ENCODE results near the gene DDOST. TPM values are rescaled to one million over a fixed set of nuclear protein-coding genes. Genes with fewer than 3 reads are reported as not detected.

Gene DDOST
- polyA plus RNA-seq, 1 of the 3 experiments (the other 2 are of a cell fraction): 602 TPM

- no peak overlapping the region for H3K9ac ChIP-seq
- WGBS (ENCODE audit: low lambda C conversion rate): 95% methylated on average over 12 of the region's 13 CpGs
- H3K27me3 ChIP-seq (ENCODE audit: insufficient read depth): no peaks in the 10 kb centered on the region
- TF ChIP-seq RAD21 (IDR thresholded peaks at IDR 0.05; ENCODE audit: low read length): no peak
- TF ChIP-seq, protein P1, sequence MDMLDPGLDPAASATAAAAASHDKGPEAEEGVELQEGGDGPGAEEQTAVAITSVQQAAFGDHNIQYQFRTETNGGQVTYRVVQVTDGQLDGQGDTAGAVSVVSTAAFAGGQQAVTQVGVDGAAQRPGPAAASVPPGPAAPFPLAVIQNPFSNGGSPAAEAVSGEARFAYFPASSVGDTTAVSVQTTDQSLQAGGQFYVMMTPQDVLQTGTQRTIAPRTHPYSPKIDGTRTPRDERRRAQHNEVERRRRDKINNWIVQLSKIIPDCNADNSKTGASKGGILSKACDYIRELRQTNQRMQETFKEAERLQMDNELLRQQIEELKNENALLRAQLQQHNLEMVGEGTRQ (IDR thresholded peaks at IDR 0.05; ENCODE audit: borderline replicate concordance, low read depth, low read length): no peak
- no peak for TF ChIP-seq GATA2 (CRISPR knock-in tag; IDR thresholded peaks at IDR 0.05)
- no peak for DNase-seq
- H4K20me1 ChIP-seq (ENCODE audit: insufficient read depth): no peaks in the 10 kb centered on the region
- H2AFZ ChIP-seq (ENCODE audit: low read depth): no peak overlapping the region
- peaks cover 34 to 55% of the 10 kb centered on the region in 2 experiments for H3K36me3 ChIP-seq (replicated peaks in 1 of 2; ENCODE audit: control insufficient read depth in 1 of 2, insufficient read depth in 2 of 2, low read length in 1 of 2)
- H3K9me3 ChIP-seq: no peaks in the 10 kb centered on the region
- ChIA-PET CTCF (interaction anchor here (4.7 kb wide), 1 partner anchor 15 kb away, joined by 21 read pairs; the partner anchor contains the start of gene PINK1), POLR2A (interaction anchor here (0.6 kb wide), 1 partner anchor 141 kb away, joined by 3 read pairs; the partner anchor contains the start of gene MUL1)
- H3K27ac ChIP-seq (ENCODE audit: low read depth in 2 of 2, low read length in 1 of 2): no peak overlapping the region
- H3K4me2 ChIP-seq: no peak overlapping the region
- H3K4me1 ChIP-seq (ENCODE audit: control insufficient read depth in 1 of 2, insufficient read depth in 2 of 2, low read depth in 1 of 2, low read length in 1 of 2): no peaks in the 10 kb centered on the region
- no peak overlapping the region for H3K4me3 ChIP-seq (ENCODE audit: low read depth in 2 of 2, low read length in 1 of 2)
- H3K79me2 ChIP-seq (ENCODE audit: insufficient read depth): no peaks in the 10 kb centered on the region
- no peaks in the 10 kb centered on the region for H3K9me2 ChIP-seq
- H3F3A ChIP-seq (replicated peaks; ENCODE audit: insufficient read depth): peaks cover 8% of the 10 kb centered on the region
These were observed 12.7 kb downstream of the DDOST start for GRCh38 chr1:20648438-20648837.

DNA sequence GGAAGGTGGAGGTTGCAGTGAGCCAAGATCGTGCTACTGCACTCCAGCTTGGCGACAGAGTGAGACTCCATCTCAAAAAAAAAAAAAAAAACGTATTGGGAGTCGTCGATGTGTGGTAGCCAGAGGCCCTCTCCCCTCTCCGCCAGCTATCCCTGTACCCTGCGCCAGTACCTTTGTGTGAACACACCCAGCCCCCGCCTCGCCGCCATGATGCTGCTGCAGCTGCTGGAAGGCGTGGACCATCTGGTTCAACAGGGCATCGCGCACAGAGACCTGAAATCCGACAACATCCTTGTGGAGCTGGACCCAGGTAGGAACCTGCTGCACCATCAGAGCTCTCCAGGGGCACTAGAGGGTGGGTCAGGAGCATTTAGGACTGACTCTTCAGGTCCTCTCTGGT is 15.8 kb downstream of the DDOST start:
- Histone ChIP-seq H3K4me1 (ENCODE audit: control insufficient read depth in 1 of 2, insufficient read depth in 2 of 2, low read depth in 1 of 2, low read length in 1 of 2) (no peaks in the 10 kb centered on the region), H3K27me3 (ENCODE audit: insufficient read depth) (no peaks in the 10 kb centered on the region), H3K79me2 (ENCODE audit: insufficient read depth) (no peaks in the 10 kb centered on the region), H3K9me3 (no peaks in the 10 kb centered on the region), H3K4me3 (ENCODE audit: low read depth in 2 of 2, low read length in 1 of 2) (no peak overlapping the region), H2AFZ (ENCODE audit: low read depth) (no peak overlapping the region), H3F3A (replicated peaks; ENCODE audit: insufficient read depth) (no peaks in the 10 kb centered on the region), H3K9ac (no peak overlapping the region), H3K36me3 (replicated peaks in 1 of 2; ENCODE audit: control insufficient read depth in 1 of 2, insufficient read depth in 2 of 2, low read length in 1 of 2) (peaks cover 24 to 27% of the 10 kb centered on the region in 2 experiments), H3K27ac (ENCODE audit: low read depth in 2 of 2, low read length in 1 of 2) (no peak overlapping the region), H3K4me2 (no peak overlapping the region), H3K9me2 (no peaks in the 10 kb centered on the region), H4K20me1 (ENCODE audit: insufficient read depth) (no peaks in the 10 kb centered on the region)
- TF ChIP-seq, protein P2, sequence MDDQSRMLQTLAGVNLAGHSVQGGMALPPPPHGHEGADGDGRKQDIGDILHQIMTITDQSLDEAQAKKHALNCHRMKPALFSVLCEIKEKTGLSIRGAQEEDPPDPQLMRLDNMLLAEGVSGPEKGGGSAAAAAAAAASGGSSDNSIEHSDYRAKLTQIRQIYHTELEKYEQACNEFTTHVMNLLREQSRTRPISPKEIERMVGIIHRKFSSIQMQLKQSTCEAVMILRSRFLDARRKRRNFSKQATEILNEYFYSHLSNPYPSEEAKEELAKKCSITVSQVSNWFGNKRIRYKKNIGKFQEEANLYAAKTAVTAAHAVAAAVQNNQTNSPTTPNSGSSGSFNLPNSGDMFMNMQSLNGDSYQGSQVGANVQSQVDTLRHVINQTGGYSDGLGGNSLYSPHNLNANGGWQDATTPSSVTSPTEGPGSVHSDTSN (IDR thresholded peaks at IDR 0.05): no peak
- no peak for TF ChIP-seq SMC3 (IDR thresholded peaks at IDR 0.05; ENCODE audit: low read depth, low read length)
- TF ChIP-seq ELF1 (IDR thresholded peaks at IDR 0.05): no peak
- TF ChIP-seq POLR2AphosphoS5 (IDR thresholded peaks at IDR 0.05; ENCODE audit: low read depth, low read length): no peak
- TF ChIP-seq FOXJ3 (CRISPR knock-in tag; IDR thresholded peaks at IDR 0.05): no peak
- TF ChIP-seq, protein P1 (IDR thresholded peaks at IDR 0.05; ENCODE audit: borderline replicate concordance, low read depth, low read length): no peak
- no peak for TF ChIP-seq RCOR1 (IDR thresholded peaks at IDR 0.05; ENCODE audit: low read length)
- TF ChIP-seq CHD2 (IDR thresholded peaks at IDR 0.05; ENCODE audit: low read length, partially characterized antibody): no peak
- no peak for TF ChIP-seq GABPA (IDR thresholded peaks at IDR 0.05; ENCODE audit: low read depth)
- no peak for TF ChIP-seq RFX5 (IDR thresholded peaks at IDR 0.05; ENCODE audit: low read length)
- TF ChIP-seq TCF12 (IDR thresholded peaks at IDR 0.05): no peak
- TF ChIP-seq TEAD4 (IDR thresholded peaks at IDR 0.05; ENCODE audit: borderline replicate concordance, insufficient read depth): no peak
- no peak for TF ChIP-seq MEF2A (IDR thresholded peaks at IDR 0.05; ENCODE audit: borderline replicate concordance, low read depth)
- TF ChIP-seq GATA2 (CRISPR knock-in tag; IDR thresholded peaks at IDR 0.05): no peak
- TF ChIP-seq FOXM1 (IDR thresholded peaks at IDR 0.05; ENCODE audit: low read depth): no peak
- TF ChIP-seq NFIC (IDR thresholded peaks at IDR 0.05; ENCODE audit: borderline replicate concordance): no peak
- TF ChIP-seq MXI1 (IDR thresholded peaks at IDR 0.05; ENCODE audit: low read depth, low read length): no peak
- TF ChIP-seq YY1 (IDR thresholded peaks at IDR 0.05; ENCODE audit: low read depth): no peak
- no peak for DNase-seq
- WGBS (ENCODE audit: low lambda C conversion rate): 87% methylated on average over 14 of the region's 14 CpGs
- POLR2A ChIA-PET: interaction anchor here (1.1 kb wide), 1 partner anchor 125 kb away, joined by 3 read pairs; no protein-coding TSS in a partner anchor
- CTCF ChIA-PET: interaction anchor here (1.1 to 1.9 kb wide), 3 partner anchors 12 to 124 kb away, joined by 4 to 10 read pairs (median 5); partner anchors contain the start of gene PINK1

Measured in SK-N-SH (cell line).